Neural progenitor cell (in vitro differentiated cells): ENCODE results near the gene EXOC4.

ENCODE experiments used
- CTCF ChIP-seq: fragments of 200-600 bp; sonication (generic); IDR thresholded peaks from 2 replicates; pipeline ENCODE4 v1.5.1; 2017; ENCODE audit warnings: antibody characterized with exemption, mild to moderate bottlenecking
- EZH2 ChIP-seq: fragments of 200-600 bp; sonication (generic); IDR thresholded peaks from 2 replicates; pipeline ENCODE4 v1.6.1; 2017; ENCODE audit warnings: antibody characterized with exemption, mild to moderate bottlenecking, moderate library complexity
- EZH2phosphoT487 ChIP-seq: fragments of 200-600 bp; sonication (generic); IDR thresholded peaks from 2 replicates; pipeline ENCODE4 v1.6.1; 2017; ENCODE audit warnings: antibody characterized with exemption

GRCh38 chr7:133801341-133801740 is 548.5 kb downstream of the EXOC4 start:
- TF ChIP-seq CTCF (no peak), EZH2phosphoT487 (no peak), EZH2 (no peak)
